ENCODE results near the gene NECTIN2. TPM values are rescaled to one million over a fixed set of nuclear protein-coding genes. Genes with fewer than 3 reads are reported as not detected.

Gene NECTIN2
- total RNA-seq, 1 experiment from 2014 or later = 96.3 TPM

DNA sequence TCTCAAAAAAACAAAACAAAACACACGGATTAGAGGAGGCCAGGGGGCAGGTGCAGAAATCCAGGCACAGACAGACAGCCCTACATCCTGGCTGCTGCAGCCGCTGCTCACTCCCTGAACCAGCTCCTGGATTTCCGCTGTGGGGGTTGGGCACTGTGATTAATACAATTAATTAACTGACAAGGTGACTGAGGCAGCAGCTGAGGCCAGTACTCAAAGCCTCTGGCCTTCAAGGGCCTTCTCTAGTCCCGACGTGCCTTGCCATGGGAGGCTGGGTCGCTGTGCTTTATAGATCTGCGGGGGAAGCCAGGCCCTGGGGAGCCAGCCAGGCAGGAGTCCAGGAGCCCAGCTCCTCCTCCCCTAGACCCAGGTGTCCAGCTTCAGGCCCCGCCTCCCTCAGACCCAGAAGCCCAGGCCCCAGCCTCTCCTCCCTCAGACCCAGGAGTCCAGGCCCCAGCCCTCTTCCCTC lies 4.6 kb downstream of the NECTIN2 start:
- Histone ChIP-seq H2AFZ (ENCODE audit: low read depth, low read length, poor library complexity, severe bottlenecking) (no peak overlapping the region), H3K9me2 (ENCODE audit: insufficient read depth) (no peaks in the 10 kb centered on the region), H3K36me3 (ENCODE audit: control insufficient read depth in 1 of 2, insufficient read depth in 2 of 2, low read length in 2 of 2) (no peaks in the 10 kb centered on the region; a peak in 1 of 4 replicates), H3K27ac (ENCODE audit: low read depth, low read length) (no peak overlapping the region), H3K9ac (ENCODE audit: low read length) (no peak overlapping the region), H3K4me1 (ENCODE audit: control insufficient read depth in 1 of 2, insufficient read depth in 2 of 2, low read length in 2 of 2) (peaks cover 9 to 32% of the 10 kb centered on the region in 2 experiments; a peak in 3 of 4 replicates), H3K9me3 (ENCODE audit: control insufficient read depth in 1 of 2, insufficient read depth in 1 of 2, low read depth in 1 of 2, low read length in 2 of 2) (no peaks in the 10 kb centered on the region), H3K4me3 (replicated peaks in 1 of 2; ENCODE audit: low read depth in 1 of 2, low read length in 2 of 2) (no peak overlapping the region), H3K27me3 (ENCODE audit: insufficient read depth, low read length) (no peaks in the 10 kb centered on the region), H3K4me2 (ENCODE audit: low read length) (no peak overlapping the region), H3K79me2 (ENCODE audit: insufficient read depth, low read length) (peaks cover 85% of the 10 kb centered on the region), H4K20me1 (ENCODE audit: insufficient read depth) (no peaks in the 10 kb centered on the region)
- DNase-seq (ENCODE audit: low read depth, low spot score) = no peak
- no TSS peak for BruUV-seq (replicated peaks)
- RAD21 ChIA-PET (ENCODE audit: low non-redundant PET in 1 of 2, low total read pairs in 2 of 2, uncharacterized antibody in 2 of 2, unreplicated experiment in 2 of 2) = no interaction called here
- CTCF ChIA-PET = no interaction called here
- no peak for ATAC-seq
- intact Hi-C loops (cut with micrococcal nuclease) = no loop called here
- TF ChIP-seq, protein P1, sequence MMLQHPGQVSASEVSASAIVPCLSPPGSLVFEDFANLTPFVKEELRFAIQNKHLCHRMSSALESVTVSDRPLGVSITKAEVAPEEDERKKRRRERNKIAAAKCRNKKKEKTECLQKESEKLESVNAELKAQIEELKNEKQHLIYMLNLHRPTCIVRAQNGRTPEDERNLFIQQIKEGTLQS (IDR thresholded peaks at IDR 0.05) = no peak
- TF ChIP-seq SRF (IDR thresholded peaks at IDR 0.05; ENCODE audit: low read depth) (no peak), JUND (IDR thresholded peaks at IDR 0.05) (no peak), FOSL1 (IDR thresholded peaks at IDR 0.05; ENCODE audit: low read depth) (no peak), EGR1 (IDR thresholded peaks at IDR 0.05; ENCODE audit: low read depth) (no peak), RAD21 (IDR thresholded peaks at IDR 0.05; ENCODE audit: low read depth) (no peak), POLR2AphosphoS5 (IDR thresholded peaks at IDR 0.05; ENCODE audit: low read depth, low read length) (no peak; the same call in 1 of the 2 replicates), POLR2A (IDR thresholded peaks at IDR 0.05; ENCODE audit: borderline replicate concordance, extremely low read depth, insufficient read depth, insufficient read length) (no peak), CEBPB (IDR thresholded peaks at IDR 0.05; ENCODE audit: low read depth) (no peak), ZFX (IDR thresholded peaks at IDR 0.05) (no peak), TCF7L2 (IDR thresholded peaks at IDR 0.05; ENCODE audit: borderline replicate concordance, extremely low read depth, insufficient read depth, insufficient read length) (no peak), YY1 (IDR thresholded peaks at IDR 0.05; ENCODE audit: extremely low read depth, insufficient replicate concordance, low read depth, low read length) (no peak), EZH2 (IDR thresholded peaks at IDR 0.05) (no peak), EZH2phosphoT487 (IDR thresholded peaks at IDR 0.05; ENCODE audit: borderline replicate concordance) (no peak), ELF1 (IDR thresholded peaks at IDR 0.05; ENCODE audit: borderline replicate concordance, low read depth) (no peak)
- TF ChIP-seq, protein P2, sequence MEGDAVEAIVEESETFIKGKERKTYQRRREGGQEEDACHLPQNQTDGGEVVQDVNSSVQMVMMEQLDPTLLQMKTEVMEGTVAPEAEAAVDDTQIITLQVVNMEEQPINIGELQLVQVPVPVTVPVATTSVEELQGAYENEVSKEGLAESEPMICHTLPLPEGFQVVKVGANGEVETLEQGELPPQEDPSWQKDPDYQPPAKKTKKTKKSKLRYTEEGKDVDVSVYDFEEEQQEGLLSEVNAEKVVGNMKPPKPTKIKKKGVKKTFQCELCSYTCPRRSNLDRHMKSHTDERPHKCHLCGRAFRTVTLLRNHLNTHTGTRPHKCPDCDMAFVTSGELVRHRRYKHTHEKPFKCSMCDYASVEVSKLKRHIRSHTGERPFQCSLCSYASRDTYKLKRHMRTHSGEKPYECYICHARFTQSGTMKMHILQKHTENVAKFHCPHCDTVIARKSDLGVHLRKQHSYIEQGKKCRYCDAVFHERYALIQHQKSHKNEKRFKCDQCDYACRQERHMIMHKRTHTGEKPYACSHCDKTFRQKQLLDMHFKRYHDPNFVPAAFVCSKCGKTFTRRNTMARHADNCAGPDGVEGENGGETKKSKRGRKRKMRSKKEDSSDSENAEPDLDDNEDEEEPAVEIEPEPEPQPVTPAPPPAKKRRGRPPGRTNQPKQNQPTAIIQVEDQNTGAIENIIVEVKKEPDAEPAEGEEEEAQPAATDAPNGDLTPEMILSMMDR (IDR thresholded peaks at IDR 0.05 in 2 of 3, conservative IDR thresholded peaks at IDR 0.05 in 1 of 3; ENCODE audit: borderline replicate concordance in 1 of 3, insufficient read depth in 1 of 3, low read depth in 2 of 3, low read length in 2 of 3) = no peak
- POLR2A ChIA-PET = no interaction called here
